NK-92 treated with Interleukin-12 subunit alpha and Interleukin-12 subunit beta, amount 100 ng/mL, for 24 hours (cell line): ENCODE data around the gene EFNA5.
A peak's percentile ranks its signal among the peaks of the same experiment; 100 is the strongest.

ENCODE experiments used
- DNase-seq: peaks from one replicate; lab custom pipeline; 2025; lab: John Stamatoyannopoulos, UW

The EFNA5 gene

DNA sequence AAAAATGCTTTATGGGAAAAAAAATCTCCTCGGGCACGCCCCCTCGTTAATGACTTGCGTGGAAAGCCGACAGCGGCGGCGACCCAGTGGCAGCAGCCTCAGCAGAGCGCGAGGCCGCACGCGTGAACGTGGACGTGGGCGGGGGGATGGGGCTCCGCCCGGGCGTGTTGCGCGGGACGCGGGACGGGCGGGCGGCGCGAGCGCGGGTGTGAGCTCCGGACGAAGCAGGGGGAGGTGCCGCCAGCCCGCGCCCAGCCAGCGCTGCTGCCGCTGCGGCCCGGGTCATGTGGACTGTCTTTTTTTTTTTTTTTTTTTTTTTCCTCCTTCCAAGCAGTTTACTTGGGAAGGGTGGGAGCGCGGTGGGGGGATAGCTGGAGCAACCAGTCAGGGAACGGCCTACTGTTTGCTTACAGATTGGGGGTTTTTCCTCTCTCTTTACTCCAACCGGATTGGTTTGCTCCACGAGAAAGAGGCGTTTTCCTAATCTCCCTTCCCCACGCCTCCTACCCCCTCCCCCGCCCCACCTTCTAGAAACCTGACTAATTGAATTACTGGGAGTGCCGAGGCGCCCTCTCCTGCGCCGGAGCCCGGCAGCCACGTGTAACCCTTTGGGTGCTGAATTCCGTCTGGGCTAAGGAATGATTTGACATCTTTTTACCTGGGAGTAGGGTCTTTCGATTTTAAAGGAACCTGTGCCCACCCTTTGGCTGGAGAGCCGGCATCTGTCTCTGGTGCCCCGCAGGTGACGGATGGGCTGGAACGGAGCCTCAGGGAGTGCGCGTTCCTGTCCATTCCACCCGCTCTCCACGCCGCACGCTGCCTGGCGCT, 1.7 kb upstream of the EFNA5 start:
- peak; percentile 18 for DNase-seq

DNA sequence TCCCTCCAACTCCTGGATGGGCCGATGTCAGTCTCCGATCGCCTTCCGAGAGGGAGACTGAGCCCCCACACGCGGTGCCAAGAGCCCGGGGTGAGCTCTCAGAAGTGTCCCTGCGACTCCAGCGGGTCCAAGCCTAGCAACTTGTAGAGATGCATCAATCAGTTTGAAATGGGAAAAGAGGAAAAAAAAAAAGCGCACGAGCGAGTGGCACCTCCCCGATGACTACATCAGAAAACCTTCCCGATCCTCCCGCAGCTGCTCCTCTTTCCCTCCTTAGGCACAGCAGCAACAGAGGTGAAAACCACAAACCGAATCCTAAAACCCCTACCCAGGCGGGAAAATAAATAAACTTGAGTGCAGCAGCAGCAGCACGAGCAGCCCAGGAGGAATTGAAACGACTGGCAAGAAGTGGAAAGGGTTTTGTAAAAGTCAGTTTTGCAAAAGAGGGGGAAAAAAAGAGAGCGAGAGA, 1.0 kb upstream of the EFNA5 start:
- no peak for DNase-seq

- DNase-seq: no peak
These were observed 428 bp downstream of the EFNA5 start for GRCh38 chr5:107670087-107670931.

DNA sequence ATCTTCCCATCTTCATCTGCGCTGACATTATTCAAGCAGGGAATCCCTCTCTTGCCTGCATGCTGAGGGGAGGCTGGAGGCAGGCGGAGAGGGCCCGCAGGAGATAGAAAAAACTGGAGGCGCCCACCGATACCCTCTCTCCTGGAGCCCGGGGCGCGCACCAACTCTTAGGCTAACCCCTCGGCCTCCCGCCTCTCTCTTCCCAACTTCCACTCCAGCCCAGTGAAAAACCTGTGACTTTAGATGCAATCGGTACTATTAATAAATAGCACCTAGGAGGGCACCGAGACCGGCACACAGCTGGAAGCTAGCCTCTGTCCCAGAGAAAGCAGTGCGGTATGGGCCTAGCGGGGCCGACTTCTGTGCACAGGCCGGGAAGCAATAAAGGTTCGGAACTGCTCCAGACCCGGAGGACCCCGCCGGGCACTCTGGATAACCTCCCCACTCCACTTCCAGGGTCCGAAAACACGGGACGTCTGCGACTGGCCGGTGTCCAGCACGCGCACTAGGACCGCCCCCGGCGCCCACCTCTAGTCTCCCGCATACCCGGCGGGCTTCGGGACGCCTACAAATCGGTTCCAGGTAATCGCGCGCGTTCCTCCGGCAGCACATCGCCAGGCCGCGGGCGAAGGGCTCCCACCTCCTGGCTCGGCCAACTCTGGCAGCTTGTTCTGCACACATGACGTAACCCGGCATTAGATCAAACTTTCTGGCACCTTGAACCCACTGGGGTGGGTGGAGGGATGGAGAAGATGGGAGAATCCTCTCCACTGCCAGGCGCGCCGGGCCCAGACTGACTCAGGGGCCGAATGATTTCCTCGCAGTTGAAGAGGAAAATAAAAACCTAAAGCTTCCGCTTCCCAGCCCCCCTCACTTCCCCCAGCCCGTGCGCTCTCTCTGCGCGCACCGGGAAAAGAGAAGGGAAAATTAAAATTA, 1.4 kb downstream of the EFNA5 start:
- no peak for DNase-seq

DNA sequence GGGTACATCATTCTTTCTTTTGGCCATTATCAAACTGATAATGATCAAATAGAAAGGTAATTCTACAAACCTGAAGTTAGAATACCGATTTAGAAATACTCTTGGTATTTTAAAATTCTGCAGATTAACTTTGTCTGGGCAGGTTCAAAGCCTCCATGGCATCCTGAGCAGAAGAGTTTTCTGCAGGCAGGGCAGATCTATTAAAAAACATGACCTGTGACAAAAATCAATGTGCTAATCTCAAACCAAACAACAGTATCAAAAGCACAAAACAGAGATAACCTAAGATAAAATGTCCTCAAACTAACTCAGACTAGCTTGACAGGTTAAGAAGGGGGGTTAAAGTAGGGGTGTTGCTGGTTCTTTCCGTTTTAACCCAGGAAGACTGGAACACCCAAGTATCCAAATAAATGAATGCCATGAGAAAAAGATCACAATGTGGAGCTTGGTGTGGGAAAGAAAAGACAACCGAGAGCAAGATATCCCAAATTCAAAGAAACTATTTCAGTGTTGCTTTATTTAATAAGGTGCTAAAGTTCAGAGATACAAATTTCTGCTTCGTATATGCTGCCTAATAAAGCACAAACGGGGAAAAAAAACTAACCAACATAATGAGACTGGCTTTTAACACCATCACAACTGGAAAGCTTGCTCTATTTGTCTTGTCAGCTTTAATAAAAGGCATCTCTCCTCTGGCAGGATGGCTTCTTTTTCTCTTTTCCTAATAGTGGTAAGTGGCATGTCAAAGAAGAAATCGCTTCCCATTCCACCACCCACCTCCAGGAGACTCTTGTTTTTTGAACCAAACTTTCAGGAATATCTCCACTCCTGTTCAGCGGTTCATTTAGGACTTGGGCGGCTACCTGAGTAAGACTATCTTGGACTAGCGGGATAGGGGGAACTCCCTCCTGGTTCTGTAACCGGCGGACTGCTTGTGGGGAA, 2.3 kb downstream of the EFNA5 start:
- DNase-seq: no peak

DNA sequence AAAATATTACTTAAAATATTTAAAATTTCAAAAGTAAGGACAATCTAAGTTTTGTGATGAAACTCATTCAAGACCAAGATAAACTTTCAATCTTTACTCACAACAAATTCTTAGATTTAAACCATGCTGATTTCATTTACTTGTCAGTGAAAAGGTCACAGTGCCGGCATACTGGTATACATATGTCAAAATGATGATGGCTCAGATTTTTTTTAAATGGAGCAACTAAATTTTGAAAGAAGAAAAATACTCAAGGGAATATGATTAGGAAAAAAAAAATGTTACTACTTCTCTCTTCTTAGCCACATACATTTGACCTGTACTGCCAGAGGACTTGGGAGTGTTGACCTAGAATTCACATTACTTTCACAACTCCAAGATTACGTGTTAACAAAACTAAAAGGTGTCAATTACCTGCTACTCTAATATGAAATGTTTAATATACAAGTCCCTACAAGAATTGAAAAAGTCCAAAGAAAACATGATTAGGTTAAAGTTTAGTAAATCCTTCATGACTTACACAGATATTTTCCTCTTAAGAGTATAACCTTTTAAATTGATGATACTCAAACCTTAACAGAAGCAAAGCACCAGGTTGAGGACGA, 4.6 kb downstream of the EFNA5 start:
- no peak for DNase-seq

GRCh38 chr5:107665036-107665570, 5.6 kb downstream of the EFNA5 start:
- no peak for DNase-seq

DNA sequence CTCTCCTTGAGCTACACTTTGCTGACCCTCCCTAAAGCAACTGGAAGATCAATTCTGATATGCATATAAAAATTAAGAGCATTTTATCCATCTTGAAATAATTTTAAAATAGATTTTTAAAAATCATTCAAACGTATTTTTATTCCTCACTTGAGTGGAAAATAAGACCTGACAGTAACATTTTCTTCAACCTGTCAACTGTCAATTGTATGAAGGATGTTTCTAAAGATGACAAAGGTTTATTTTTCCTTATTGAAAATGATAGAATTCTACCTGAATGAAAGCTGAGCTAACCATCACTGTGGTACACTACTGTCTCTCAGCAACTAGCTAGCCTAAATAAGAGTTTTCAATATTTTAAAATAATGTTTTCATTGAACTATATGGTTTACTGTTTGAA, 7.0 kb downstream of the EFNA5 start:
- DNase-seq: no peak

- no peak for DNase-seq
These were observed 9.1 kb downstream of the EFNA5 start for GRCh38 chr5:107661650-107662044.

- no peak for DNase-seq
These were observed 9.6 kb downstream of the EFNA5 start for GRCh38 chr5:107661038-107661649.

DNA sequence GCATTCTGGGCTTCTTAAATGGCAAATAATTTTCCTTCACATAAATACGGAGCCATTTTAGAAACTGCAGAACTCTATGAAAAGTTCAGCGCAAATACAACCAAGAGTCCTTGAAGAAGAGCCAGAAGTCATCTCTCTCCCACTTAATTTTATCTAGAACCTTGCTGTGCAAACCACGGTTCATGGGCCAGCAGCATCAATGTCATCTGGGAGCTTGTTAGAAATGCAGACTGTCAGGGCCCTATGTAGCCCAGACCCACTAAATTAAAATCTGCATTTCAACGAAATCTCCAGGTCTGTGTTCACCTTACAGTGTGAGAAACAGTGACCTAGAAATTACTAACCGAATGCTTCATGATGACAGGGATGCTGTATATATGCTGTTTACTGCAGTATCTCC, 12.2 kb downstream of the EFNA5 start:
- no peak for DNase-seq

GRCh38 chr5:107655831-107656230, 14.9 kb downstream of the EFNA5 start:
- no peak for DNase-seq

GRCh38 chr5:107654827-107655226, 15.9 kb downstream of the EFNA5 start:
- no peak for DNase-seq

DNA sequence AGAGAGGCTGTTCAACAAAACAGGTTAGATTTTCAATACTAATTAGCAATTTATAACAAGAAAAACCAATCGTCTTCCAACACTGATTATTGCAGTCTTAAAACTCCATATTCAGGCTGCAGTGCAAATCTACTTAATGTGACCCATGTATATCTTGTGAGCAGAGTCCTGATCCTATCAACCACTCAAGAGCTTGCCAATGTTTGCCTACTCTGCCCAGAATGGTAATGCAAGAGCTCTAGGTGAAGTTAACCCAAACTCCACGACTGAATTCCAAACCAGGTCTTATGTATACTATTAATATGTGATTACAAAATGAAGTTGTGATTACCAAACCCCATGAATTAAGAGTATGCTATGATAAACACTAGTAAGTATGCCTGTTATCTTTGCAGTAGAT, 17.1 kb downstream of the EFNA5 start:
- DNase-seq: no peak

DNA sequence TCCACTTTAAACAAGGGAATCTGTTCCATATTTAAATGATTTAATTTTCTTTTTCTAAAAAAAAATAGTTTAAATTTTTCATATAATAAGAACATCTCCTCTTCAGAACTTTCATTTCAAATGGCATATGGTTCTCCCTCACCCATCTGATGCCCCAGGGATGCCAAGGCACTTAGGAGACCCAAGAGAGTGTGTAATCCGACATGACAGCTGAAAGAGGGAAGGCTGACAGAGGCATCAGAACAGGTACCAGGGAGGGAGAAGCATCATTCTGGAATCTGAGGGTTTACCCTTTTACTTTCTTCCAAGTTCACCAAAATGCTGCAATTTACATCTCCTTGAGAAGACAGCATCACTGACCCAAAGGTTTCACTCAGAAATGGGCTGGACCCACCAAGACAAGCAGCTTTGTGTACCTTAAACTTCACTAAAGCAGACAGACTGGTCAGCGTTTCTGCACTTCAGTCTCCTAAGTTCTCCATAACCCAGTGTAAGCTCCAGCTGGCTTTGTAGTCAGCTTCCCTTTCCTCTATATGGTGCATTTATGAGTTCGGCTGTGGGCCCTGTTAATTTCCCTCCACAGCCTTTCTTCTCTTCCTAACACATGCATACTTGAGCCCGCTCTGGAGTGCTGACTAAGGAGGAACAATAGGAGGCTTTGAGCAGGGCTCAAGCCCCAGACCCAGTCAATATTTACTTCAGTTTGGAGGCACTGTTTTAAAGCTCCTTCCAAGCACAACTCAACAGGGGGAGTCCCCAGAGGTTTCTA, 17.7 kb downstream of the EFNA5 start:
- DNase-seq: no peak

DNA sequence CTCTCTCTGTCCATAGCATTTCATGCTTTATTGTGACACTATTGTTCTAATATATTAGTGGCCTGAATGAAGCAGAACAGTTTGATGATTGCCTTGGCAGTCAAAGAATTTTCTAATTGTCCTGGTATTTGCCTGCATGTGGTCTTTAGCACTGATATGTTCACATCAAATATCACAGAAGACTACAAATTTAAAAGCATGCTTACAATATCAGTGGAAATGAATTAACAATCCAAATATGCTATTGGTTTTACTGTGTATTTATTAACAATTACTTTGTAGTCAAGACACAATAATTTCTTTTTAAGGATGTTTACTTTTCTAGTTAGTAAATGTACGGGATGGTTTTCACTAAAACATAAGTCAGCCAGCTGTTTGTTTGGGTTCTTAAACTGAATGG, 18.3 kb downstream of the EFNA5 start:
- DNase-seq: no peak

GRCh38 chr5:107651325-107651724, 19.4 kb downstream of the EFNA5 start:
- DNase-seq: no peak

GRCh38 chr5:107646418-107646817, 24.3 kb downstream of the EFNA5 start:
- no peak for DNase-seq

- DNase-seq: no peak
These were observed 30.2 kb downstream of the EFNA5 start for GRCh38 chr5:107640568-107640967.
